ENCODE data around the gene HBE1. TPM values are rescaled to one million over a fixed set of nuclear protein-coding genes. Genes with fewer than 3 reads are reported as not detected.

Gene HBE1
- total and polyA plus RNA-seq, 9 of the 15 experiments (the other 6 are each of a cell fraction or from before 2014, with no cell fraction given): 612 to 10,250 (median 2,181) TPM

DNA sequence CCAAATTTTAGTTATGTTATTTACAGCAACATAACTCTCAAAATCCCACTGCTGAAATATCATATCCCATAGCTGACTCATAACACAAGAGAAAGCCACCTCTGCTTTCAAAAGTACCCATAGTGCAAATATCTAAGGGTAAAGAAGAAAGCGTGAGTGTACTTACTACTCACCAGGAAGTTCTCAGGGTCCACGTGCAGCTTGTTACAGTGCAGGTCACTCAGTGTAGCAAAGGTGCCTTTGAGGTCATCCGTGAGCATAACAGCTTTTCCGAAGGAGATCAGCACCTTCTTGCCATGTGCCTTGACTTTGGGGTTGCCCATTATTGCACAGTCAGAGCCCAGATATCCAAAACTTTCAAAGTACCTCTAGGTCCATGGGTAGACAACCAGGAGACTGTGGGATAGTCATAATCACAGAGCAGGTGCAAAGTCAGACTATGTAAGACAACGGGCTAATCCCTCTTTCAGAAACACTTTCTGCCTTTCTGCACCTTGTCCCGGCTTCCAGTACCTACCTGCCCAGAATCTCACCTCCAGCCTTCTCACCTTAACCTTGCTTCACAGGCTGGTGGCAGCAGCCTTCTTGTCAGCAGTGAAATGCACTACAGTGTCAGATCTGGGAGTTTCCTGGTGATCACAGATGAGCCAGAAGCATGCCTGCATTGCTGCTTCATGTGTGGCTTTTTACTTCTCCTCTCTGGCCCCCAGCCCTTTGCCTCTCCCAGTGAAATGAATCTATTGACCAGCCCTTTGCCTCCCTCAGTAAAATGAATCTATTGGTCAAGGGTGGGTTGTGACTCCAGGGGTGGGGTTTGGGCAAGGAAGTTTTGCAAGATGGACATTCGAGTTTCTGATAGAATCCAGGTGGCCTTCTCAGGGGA, 26.6 kb downstream of the HBE1 start (continued):
- peak in 1 of 2 experiments; percentile 46; a peak in 1 of 3 replicates for TF ChIP-seq CBX3 (IDR thresholded peaks at IDR 0.05; ENCODE audit: borderline replicate concordance in 1 of 2, low read length in 2 of 2)
- 0 out of 2 replicates have a peak, but pooled peaks have one; percentile 31 for TF ChIP-seq MECOM (CRISPR knock-in tag; IDR thresholded peaks at IDR 0.05)
- peak; percentile 37; the same call in 1 of the 2 replicates for TF ChIP-seq HMBOX1 (IDR thresholded peaks at IDR 0.05)
- no peak for TF ChIP-seq PTBP1 (IDR thresholded peaks at IDR 0.05; ENCODE audit: low read depth, low read length)

DNA sequence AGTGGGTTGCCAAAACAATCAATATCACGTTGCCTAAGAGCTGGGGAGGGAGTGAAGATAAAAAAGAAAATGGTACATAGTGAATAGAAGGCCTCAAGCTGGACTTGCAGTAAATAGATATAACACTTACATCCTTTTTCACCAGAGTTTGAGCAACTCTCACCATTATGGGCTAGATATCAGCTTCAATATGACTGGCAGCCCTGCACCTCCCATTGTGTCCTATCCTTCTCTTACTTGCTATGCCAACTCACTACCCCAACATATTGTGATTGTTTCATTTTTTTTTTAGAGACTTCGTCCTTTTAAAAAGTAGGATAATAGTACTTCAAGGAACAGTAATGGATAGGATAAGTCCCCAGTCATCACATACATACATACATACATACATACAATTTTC, 27.5 kb downstream of the HBE1 start:
- H3K4me2 ChIP-seq (ENCODE audit: insufficient read depth, low read length): peak overlapping the region; percentile 88
- peaks cover 8 to 36% of the 10 kb centered on the region in 2 experiments for H3K4me1 ChIP-seq (replicated peaks in 1 of 2; ENCODE audit: control insufficient read depth in 2 of 2, insufficient read depth in 2 of 2, low read length in 2 of 2)
- H3K4me3 ChIP-seq: peak overlapping the region; percentile 26
- 19% methylated on average over 2 of the region's 2 CpGs for WGBS (ENCODE audit: insufficient coverage, low coverage, missing lambda C conversion rate)
- ATAC-seq (peak; percentile 8), FAIRE-seq (no peak), DNase-seq (ENCODE audit: extremely low read depth in 1 of 4, low spot score in 3 of 4) (peak in 1 of 4 experiments; percentile 48)
- H4K20me1 ChIP-seq (replicated peaks; ENCODE audit: control insufficient read depth, insufficient read depth, low read length): 0 out of 2 replicates have a peak, but pooled peaks cover 5% of the 10 kb centered on the region
- H3K27ac ChIP-seq (ENCODE audit: extremely low read depth, low read depth, low read length): peak overlapping the region; percentile 80
- no peaks in the 10 kb centered on the region for H3K9me3 ChIP-seq (replicated peaks; ENCODE audit: control insufficient read depth, insufficient read depth, low read depth, low read length)
- no peaks in the 10 kb centered on the region for H3K9me1 ChIP-seq (ENCODE audit: control insufficient read depth, insufficient read depth, low read length)
- no peaks in the 10 kb centered on the region for H3K27me3 ChIP-seq (ENCODE audit: control insufficient read depth in 2 of 2, insufficient read depth in 2 of 2, low read length in 2 of 2)
- intact Hi-C loops (cut with micrococcal nuclease): loop anchor here (2.0 kb wide), 3 partner anchors 35 to 117 kb away; no protein-coding TSS in a partner anchor
- peak overlapping the region; percentile 10 to 70; a peak in 3 of 4 replicates for H3K9ac ChIP-seq (ENCODE audit: insufficient read depth in 1 of 2, low read depth in 2 of 2, low read length in 2 of 2)
- no TSS peak for BruUV-seq (replicated peaks)
- H2AFZ ChIP-seq (ENCODE audit: low read depth, low read length): 0 out of 2 replicates have a peak overlapping the region, but pooled peaks have one; percentile 8
- peaks cover 75% of the 10 kb centered on the region for H3K79me2 ChIP-seq (ENCODE audit: control insufficient read depth, insufficient read depth, low read length)
- in situ Hi-C loops (cut with MboI): loop anchor here (5.0 kb wide), 1 partner anchor 45 kb away; no protein-coding TSS in a partner anchor
- H3K36me3 ChIP-seq (ENCODE audit: control insufficient read depth, insufficient read depth, low read length): peaks cover 30% of the 10 kb centered on the region
- ChIA-PET CTCF (ENCODE audit: low intra/inter-chr PET ratio) (no interaction called here), POLR2A (interaction anchor here (0.8 to 1.6 kb wide), 10 partner anchors 9 to 112 kb away, joined by 3 to 10 read pairs (median 5); partner anchors contain the start of gene HBD)
- TF ChIP-seq, protein P1, sequence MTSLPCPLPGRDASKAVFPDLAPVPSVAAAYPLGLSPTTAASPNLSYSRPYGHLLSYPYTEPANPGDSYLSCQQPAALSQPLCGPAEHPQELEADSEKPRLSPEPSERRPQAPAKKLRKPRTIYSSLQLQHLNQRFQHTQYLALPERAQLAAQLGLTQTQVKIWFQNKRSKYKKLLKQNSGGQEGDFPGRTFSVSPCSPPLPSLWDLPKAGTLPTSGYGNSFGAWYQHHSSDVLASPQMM (CRISPR knock-in tag; IDR thresholded peaks at IDR 0.05): no peak
- no peak for TF ChIP-seq FOXJ3 (CRISPR knock-in tag; IDR thresholded peaks at IDR 0.05)
- no peak for TF ChIP-seq SNRNP70 (optimal IDR thresholded peaks at IDR 0.05; ENCODE audit: low read depth, low read length)
- no peak for TF ChIP-seq POLR2B (IDR thresholded peaks at IDR 0.05; ENCODE audit: low read depth, partially characterized antibody)
- TF ChIP-seq POLR2G (IDR thresholded peaks at IDR 0.05; ENCODE audit: low read depth, low read length): peak; percentile 19; the same call in 1 of the 2 replicates
- TF ChIP-seq, protein P2, sequence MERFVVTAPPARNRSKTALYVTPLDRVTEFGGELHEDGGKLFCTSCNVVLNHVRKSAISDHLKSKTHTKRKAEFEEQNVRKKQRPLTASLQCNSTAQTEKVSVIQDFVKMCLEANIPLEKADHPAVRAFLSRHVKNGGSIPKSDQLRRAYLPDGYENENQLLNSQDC (CRISPR knock-in tag; IDR thresholded peaks at IDR 0.05): peak; percentile 48
- 0 out of 2 replicates have a peak, but pooled peaks have one; percentile 2 for TF ChIP-seq TEAD4 (IDR thresholded peaks at IDR 0.05; ENCODE audit: low read length)
- no peak for TF ChIP-seq TEAD4 (CRISPR knock-in tag; IDR thresholded peaks at IDR 0.05; ENCODE audit: borderline replicate concordance)
- TF ChIP-seq THAP12 (CRISPR knock-in tag; IDR thresholded peaks at IDR 0.05): no peak
- TF ChIP-seq ZNF445 (CRISPR knock-in tag; IDR thresholded peaks at IDR 0.05; ENCODE audit: low read depth): no peak
- TF ChIP-seq ZNF224 (CRISPR knock-in tag; IDR thresholded peaks at IDR 0.05): no peak
- TF ChIP-seq ZNF140 (CRISPR knock-in tag; IDR thresholded peaks at IDR 0.05): no peak

All from K562 (cell line).